HUES48 (cell line): ENCODE data around the gene ZNF430.
A peak's percentile ranks its signal among the peaks of the same experiment; 100 is the strongest.

Source experiments
- H3K27ac ChIP-seq: one replicate; pipeline ENCODE4 v1.7.0; 2013; ENCODE audit warnings: low read depth, low read length, inconsistent platforms
- H3K27me3 ChIP-seq: 2 replicates; pipeline ENCODE4 v1.6.1; 2013; ENCODE audit warnings: mild to moderate bottlenecking, low read length; ENCODE audit not compliant: control insufficient read depth, insufficient read depth
- H3K36me3 ChIP-seq: 2 replicates; pipeline ENCODE4 v1.6.1; 2013; ENCODE audit warnings: low read length; ENCODE audit not compliant: control insufficient read depth, insufficient read depth
- H3K4me1 ChIP-seq: 2 replicates; pipeline ENCODE4 v1.6.1; 2013; ENCODE audit warnings: mild to moderate bottlenecking, low read length; ENCODE audit not compliant: control insufficient read depth, insufficient read depth
- H3K4me3 ChIP-seq: 2 replicates; pipeline ENCODE4 v1.5.1; 2013; ENCODE audit warnings: mild to moderate bottlenecking, low read depth, low read length
- H3K9ac ChIP-seq: 2 replicates; pipeline ENCODE4 v1.6.1; 2013; ENCODE audit warnings: mild to moderate bottlenecking, low read depth, low read length, moderate library complexity
- H3K9me3 ChIP-seq: 2 replicates; pipeline ENCODE4 v1.6.1; 2013; ENCODE audit warnings: low read length; ENCODE audit not compliant: control insufficient read depth, insufficient read depth

Gene ZNF430

GRCh38 chr19:21065336-21065735 lies 44.9 kb downstream of the ZNF430 start:
- no peak overlapping the region for H3K4me3 ChIP-seq
- no peaks in the 10 kb centered on the region for H3K4me1 ChIP-seq
- H3K9me3 ChIP-seq = peaks cover 3% of the 10 kb centered on the region; the same call in 1 of the 2 replicates
- H3K9ac ChIP-seq = no peak overlapping the region
- no peak overlapping the region for H3K27ac ChIP-seq
- no peaks in the 10 kb centered on the region for H3K27me3 ChIP-seq
- H3K36me3 ChIP-seq = no peaks in the 10 kb centered on the region

- Histone ChIP-seq H3K27me3 (no peaks in the 10 kb centered on the region), H3K4me3 (peak within 1 kb of the TSS; percentile 93), H3K36me3 (peaks cover 39% of the 10 kb centered on the region), H3K9me3 (no peaks in the 10 kb centered on the region), H3K4me1 (peaks cover 11% of the 10 kb centered on the region; the same call in 1 of the 2 replicates), H3K27ac (peak within 1 kb of the TSS; percentile 90), H3K9ac (peak within 1 kb of the TSS; percentile 96)
Measured at GRCh38 chr19:21082011-21082975, 61.8 kb downstream of the ZNF430 start, which contains the start of gene ZNF714. TSS of gene ZNF714 (plus strand) at chr19:21082203. CDS start at chr19:21098269, 16,066 bp downstream.

- no peaks in the 10 kb centered on the region for H3K27me3 ChIP-seq
- peaks cover 60% of the 10 kb centered on the region for H3K36me3 ChIP-seq
- no peak overlapping the region for H3K4me3 ChIP-seq
- H3K9me3 ChIP-seq = no peaks in the 10 kb centered on the region
- peaks cover 11% of the 10 kb centered on the region; the same call in 1 of the 2 replicates for H3K4me1 ChIP-seq
- no peak overlapping the region for H3K27ac ChIP-seq
- no peak overlapping the region for H3K9ac ChIP-seq
Measured at GRCh38 chr19:21084343-21084742, 63.9 kb downstream of the ZNF430 start.

GRCh38 chr19:21087871-21088270 lies 67.4 kb downstream of the ZNF430 start:
- Histone ChIP-seq H3K36me3 (peaks cover 80% of the 10 kb centered on the region), H3K4me3 (no peak overlapping the region), H3K4me1 (peaks cover 11% of the 10 kb centered on the region; the same call in 1 of the 2 replicates), H3K27me3 (no peaks in the 10 kb centered on the region), H3K9ac (no peak overlapping the region), H3K27ac (no peak overlapping the region), H3K9me3 (no peaks in the 10 kb centered on the region)

- no peaks in the 10 kb centered on the region for H3K27me3 ChIP-seq
- no peak overlapping the region for H3K9ac ChIP-seq
- H3K36me3 ChIP-seq = peaks cover 67% of the 10 kb centered on the region
- H3K9me3 ChIP-seq = no peaks in the 10 kb centered on the region
- no peaks in the 10 kb centered on the region for H3K4me1 ChIP-seq
- no peak overlapping the region for H3K27ac ChIP-seq
- no peak overlapping the region for H3K4me3 ChIP-seq
Measured at GRCh38 chr19:21092109-21092508, 71.7 kb downstream of the ZNF430 start.

GRCh38 chr19:21094347-21095025 lies 74.0 kb downstream of the ZNF430 start:
- H3K9ac ChIP-seq = no peak overlapping the region
- H3K4me1 ChIP-seq = no peaks in the 10 kb centered on the region
- no peak overlapping the region for H3K4me3 ChIP-seq
- no peaks in the 10 kb centered on the region for H3K27me3 ChIP-seq
- H3K9me3 ChIP-seq = no peaks in the 10 kb centered on the region
- H3K27ac ChIP-seq = no peak overlapping the region
- H3K36me3 ChIP-seq = peaks cover 67% of the 10 kb centered on the region

GRCh38 chr19:21098291-21098690 lies 77.8 kb downstream of the ZNF430 start:
- H3K27ac ChIP-seq = no peak overlapping the region
- no peaks in the 10 kb centered on the region for H3K4me1 ChIP-seq
- peaks cover 83% of the 10 kb centered on the region for H3K36me3 ChIP-seq
- H3K4me3 ChIP-seq = no peak overlapping the region
- H3K9ac ChIP-seq = no peak overlapping the region
- no peaks in the 10 kb centered on the region for H3K9me3 ChIP-seq
- no peaks in the 10 kb centered on the region for H3K27me3 ChIP-seq

- Histone ChIP-seq H3K27me3 (no peaks in the 10 kb centered on the region), H3K4me1 (no peaks in the 10 kb centered on the region), H3K9me3 (no peaks in the 10 kb centered on the region), H3K9ac (no peak overlapping the region), H3K4me3 (no peak overlapping the region), H3K36me3 (peaks cover 89% of the 10 kb centered on the region), H3K27ac (no peak overlapping the region)
Measured at GRCh38 chr19:21101521-21102242, 81.2 kb downstream of the ZNF430 start.

- Histone ChIP-seq H3K4me1 (no peaks in the 10 kb centered on the region), H3K4me3 (no peak overlapping the region), H3K36me3 (peaks cover 62% of the 10 kb centered on the region), H3K27ac (no peak overlapping the region), H3K9ac (no peak overlapping the region), H3K27me3 (no peaks in the 10 kb centered on the region), H3K9me3 (no peaks in the 10 kb centered on the region)
Measured at GRCh38 chr19:21109116-21109515, 88.7 kb downstream of the ZNF430 start.
